Measurements from ENCODE around the gene CAMK1.
"Not testable (repeated sequence)": the region's sequence is repeated elsewhere in the genome, so short reads cannot be mapped to it uniquely, and the experiment has no call there.

Gene CAMK1

DNA sequence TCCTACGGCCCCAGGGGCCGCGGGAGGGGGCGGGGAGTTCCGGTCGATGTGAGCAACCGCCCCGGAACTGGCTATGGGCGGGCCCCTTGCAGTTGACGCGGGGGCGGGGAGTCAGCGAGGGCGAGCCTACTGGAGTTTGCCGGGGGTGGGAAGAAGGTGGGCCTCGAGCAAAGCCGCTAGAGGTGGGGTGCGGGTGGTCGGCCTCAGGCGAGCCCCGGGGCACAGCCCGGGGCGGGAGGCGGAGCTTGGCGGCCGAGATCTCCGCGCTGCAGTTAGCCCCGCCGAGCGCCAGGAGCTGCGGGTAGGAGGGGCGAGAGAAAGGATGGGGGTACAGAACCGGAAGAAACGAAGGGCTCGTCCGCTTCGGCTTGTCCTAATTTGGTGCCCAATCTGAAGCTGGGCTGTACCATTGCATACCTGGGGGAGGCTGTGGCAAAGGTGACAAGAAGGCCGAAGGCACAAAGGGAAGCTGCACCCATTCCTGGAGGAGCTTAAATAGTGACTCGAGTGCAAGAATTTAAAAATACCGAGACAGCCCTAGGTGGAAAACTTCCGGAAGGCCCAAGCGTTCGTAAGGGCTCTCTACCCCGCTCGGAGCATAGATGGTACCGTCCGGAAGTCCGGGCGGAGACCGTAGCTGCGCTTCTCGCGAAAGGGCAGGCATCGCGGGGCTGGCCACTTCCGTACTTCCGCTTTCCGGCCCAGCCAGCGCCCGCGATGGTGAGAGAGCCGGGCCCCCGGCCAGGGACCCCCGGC is 22.8 kb upstream of the CAMK1 start, which contains the start of the genes ARPC4 and TADA3:
TSS of gene ARPC4 (plus strand) at position 678 of the 756 bp plus-strand sequence. CDS start at position 718, 40 bp downstream.
TSS of gene TADA3 (minus strand) at position 69 of the 756 bp plus-strand sequence. CDS start 1,007 bp downstream, outside the sequence.
- DNase-seq = peak; percentile 62 to 85

DNA sequence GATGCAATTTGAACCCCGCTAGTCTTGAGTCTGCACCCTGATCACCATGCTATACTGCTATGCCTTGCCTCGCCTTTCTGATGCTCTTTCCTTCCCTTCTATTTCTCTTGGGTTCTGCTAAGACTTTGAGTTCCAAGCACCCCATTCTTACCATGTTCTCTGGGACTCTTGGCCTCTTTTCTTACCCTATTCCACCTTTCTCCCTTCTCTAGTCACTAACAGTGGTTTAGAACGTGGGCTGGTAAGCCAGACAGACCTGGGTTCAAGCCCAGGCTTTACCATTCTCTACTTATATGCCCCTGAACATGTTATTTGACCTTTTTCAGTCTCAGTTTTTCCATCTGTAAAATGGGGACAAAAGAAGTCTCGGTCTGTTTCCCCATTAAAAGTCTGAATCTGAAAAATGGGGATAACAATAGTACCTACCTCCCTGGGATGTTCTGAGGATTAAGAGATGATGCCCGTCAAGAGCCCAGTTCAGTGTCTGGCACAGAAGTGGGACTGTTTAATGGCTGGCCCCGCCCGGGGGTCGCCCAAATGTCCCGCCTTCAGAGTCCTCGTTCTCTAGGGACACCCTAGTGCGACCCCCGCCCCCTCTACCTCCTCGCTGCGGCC is 22.1 kb upstream of the CAMK1 start:
- DNase-seq = no peak

GRCh38 chr3:9791127-9791526 is 21.4 kb upstream of the CAMK1 start:
- no peak for DNase-seq

GRCh38 chr3:9787714-9788113 is 18.0 kb upstream of the CAMK1 start:
- DNase-seq = no peak

DNA sequence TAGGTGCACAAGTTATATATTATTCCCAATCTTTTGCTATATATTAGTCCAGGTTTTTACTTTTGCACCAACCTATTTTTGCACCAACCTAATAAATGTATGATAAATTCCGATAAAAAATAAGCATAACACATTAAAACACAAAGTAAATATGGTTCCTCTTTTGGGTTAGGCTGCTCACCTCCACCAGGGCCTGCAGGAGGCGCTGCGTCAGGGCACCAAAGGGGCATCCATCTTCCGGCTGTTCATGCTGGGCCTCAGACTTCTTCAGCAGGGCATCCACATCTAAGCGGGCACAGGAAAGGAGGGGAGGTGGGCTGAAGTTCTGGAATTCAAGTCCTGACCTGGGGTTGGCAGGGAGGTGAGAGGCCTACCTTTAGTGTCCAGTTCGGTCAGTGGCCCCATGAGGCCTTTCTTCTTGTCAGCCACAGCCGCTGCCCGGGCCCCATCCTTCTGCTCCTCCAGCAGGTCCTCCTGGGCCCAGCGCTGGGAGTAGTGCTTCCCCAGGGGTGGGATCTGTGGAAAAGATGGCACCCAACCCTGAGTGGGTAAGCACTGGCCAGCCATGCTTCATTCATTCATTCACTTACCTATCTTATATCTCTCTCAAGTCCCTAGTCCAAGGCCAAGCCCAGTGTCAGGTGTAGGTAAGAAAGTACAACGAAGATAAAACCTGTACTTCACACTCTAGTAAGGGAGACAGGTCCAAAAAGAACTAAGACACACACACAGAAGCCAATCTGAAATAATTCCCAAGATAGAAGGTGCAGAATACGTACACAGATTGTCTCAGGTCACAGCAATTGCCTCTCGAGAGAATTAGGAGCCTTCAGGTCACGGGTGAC is 17.3 kb upstream of the CAMK1 start:
- DNase-seq = no peak

GRCh38 chr3:9786209-9786739 is 16.5 kb upstream of the CAMK1 start:
- no peak for DNase-seq

GRCh38 chr3:9785602-9786001 is 15.9 kb upstream of the CAMK1 start:
- DNase-seq = no peak

- no peak for DNase-seq
Observed at GRCh38 chr3:9784965-9785364, 15.2 kb upstream of the CAMK1 start.

DNA sequence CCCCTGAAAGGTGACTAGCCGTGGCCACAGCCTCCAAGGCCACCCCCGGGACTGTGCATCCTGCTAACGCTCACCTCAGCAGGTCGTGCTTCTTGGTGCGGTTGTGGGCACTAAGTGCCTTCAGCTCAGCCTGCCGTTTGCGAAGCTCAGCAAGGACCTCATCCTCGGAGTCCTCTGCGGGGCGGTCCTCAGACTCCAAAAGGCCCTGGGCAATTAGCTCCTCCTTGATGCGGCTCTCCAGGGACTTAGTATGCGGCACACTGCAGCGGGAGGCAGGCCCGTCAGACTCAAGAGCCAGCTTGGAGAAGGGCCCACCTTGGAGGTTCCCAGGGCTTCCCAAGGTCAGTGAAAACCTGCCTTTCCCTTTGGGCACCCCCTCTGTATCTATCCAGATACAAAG is 14.2 kb upstream of the CAMK1 start:
- no peak for DNase-seq

GRCh38 chr3:9782770-9783169 is 13.0 kb upstream of the CAMK1 start:
- no peak for DNase-seq

- no peak for DNase-seq
Observed at GRCh38 chr3:9781978-9782603, 12.3 kb upstream of the CAMK1 start.

GRCh38 chr3:9781551-9781950 is 11.8 kb upstream of the CAMK1 start:
- no peak for DNase-seq

GRCh38 chr3:9780910-9781309 is 11.2 kb upstream of the CAMK1 start:
- no peak for DNase-seq

GRCh38 chr3:9780458-9780812 is 10.7 kb upstream of the CAMK1 start:
- no peak for DNase-seq

DNA sequence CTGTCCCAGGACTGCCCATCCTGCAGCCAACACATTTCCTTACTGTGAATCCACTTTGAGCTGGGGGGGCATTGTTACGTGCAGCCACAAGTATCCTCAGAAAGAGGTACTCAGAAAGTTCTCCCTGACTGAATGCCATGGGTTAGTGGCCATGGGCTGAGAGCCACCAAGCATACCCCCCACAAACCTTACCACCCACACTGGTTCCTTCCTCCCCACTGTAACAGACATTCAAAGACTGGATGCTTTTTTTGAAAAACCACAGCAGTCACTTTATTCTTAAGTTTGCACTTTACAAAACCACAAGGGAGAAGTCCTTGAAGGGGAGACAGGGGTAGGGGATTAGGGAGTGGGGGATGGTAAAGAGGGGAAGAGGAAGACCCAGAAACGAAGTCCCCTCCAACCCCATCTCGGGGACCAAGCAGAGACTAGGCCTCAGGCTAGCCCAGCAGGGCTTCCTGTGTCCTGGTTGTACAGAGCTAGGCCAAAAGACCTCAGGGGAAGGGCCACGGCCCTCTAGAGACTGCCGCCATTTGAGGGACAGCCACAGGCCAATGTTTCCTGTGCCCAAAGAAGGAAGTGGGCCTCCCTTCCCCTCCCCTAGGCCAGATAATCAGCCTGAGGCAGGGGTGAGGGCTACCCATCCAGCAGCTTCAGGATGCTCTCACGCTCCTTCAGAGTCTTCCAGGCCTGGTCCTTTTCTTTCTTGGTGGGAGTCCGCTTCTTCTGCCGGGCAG is 10.1 kb upstream of the CAMK1 start:
- no peak for DNase-seq

DNA sequence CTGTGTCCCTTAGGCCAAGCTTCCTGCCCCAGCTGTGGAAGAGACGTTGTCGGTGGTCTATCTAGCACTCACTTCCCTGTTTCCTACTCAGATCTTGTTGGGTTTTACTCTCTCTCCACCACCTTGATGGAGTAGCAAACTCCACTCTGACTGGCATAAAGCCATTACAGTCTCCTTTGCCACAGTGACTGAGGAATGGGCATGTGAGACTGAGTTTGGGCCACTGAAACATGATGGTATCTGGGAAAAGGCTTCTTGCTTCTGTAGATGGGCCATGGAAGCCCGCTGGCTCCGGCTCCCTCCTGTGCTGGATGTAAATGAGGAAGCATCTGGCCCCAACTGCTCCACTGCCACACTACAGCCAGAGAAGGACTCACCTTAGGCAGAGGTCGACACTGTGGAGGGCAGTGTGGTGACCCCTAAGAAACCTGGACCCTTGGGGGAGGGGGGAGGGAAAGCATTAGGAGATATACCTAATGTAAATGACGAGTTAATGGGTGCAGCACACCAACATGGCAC is 9.4 kb upstream of the CAMK1 start:
- no peak for DNase-seq

DNA sequence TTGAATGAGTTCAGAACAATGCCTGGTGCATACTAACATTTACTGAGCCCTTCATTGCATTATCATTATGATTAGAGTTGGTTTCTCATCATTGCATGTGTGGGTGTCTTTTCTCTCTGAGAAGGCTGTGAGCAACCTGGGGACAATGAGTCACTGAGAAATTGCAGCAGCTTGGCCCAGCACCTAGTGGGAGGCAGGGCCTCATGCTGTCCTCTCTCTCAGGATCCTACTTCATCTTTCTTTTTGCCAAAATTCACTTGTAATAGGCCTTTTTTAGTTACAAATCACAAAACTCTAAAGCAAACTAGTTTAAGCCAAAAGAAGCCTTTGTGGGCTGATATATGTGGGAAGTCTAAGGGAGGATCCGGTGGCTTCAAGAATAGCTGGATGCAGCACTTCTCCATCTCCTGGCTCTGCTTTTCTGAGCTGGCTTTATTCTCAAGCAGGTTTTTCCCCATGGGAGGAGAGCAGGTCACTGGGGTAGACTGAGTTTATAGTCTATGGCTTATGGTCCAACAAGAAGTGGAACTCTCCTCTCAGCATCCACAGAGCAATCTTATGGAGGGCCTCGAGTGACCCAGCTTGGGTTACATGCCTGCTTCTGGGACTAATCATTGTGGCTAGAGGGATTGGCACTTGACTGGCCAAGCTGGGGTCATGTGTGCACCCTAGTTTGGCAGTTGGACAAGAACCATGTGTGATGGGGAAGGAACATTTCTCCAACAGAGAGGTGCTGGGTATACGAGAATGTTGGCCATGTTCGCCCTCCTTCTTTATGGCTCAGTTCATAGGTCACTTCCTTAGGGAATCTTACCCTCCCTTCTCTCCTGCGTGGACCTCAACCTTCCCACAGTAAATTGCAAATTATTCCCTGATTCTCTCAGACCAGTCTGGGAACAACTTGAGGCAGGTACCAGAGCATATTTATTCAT is 8.7 kb upstream of the CAMK1 start:
- DNase-seq = no peak

GRCh38 chr3:9777694-9778021 is 7.9 kb upstream of the CAMK1 start:
- no peak for DNase-seq

DNA sequence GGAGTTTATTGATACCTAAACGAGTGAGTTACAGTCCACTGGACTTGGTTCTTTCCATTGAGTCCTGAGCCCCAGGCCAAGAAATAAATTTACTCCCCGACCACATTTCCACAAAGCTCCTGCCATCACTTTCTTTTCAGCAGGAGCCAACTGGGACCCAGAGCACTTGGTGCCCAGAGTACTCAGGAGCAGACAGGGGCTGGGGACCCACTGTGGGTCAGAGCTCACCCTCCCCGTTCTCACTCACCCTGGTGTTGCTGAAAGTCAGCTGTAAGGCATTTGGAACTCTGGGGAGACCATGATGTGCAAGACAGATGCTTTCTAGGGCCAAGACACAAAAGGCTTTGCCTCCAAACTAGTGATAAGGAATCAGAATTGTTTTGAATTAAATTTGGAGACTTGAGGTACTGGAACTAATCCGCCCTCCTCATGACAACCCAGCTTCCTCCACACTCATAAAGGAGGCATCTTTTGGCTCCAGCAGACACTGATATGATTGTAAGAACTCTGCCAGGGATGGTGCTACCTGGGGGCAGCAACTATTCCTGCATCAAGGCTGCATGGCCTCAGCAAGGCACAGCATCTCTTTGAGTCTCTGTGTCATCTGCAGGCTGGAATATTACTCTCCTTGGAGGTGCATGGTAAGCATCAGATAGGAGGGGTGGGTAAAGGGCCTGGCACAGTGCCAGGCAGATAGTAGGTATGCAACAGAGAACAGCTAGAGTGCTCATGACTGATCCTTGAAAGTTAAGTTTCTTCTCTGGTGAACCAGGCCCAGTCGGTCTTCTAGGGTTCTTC is 7.3 kb upstream of the CAMK1 start:
- DNase-seq = no peak

DNA sequence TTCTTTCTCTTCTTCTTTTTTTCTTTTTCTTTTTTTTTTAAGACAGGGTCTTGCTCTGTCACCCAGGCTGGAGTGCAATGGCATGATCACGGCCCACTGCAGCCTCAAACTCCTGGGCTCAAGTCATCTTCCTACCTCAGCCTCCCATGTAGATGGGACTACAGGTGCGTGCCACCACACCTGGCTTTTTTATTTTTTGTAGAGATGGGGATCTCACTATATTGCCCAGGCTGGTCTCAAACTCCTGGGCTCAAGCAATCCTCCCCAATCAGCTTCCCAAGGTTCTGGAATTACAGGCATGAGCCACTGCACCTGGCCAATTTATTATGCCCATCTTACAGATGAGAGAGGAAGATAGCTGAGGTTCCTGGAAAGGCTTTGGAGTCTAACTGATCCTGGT is 1.3 kb upstream of the CAMK1 start:
- DNase-seq = not testable (repeated sequence)

Measured in cerebellar nuclear complex (tissue), 1 donor.